Measurements from ENCODE around the gene SYP. TPM values are rescaled to one million over a fixed set of nuclear protein-coding genes. Genes with fewer than 3 reads are reported as not detected.

The SYP gene
- total RNA-seq, 1 experiment from 2014 or later, result 7.0 TPM

GRCh38 chrX:49210406-49210805 is 10.4 kb upstream of the SYP start (continued):
- TF ChIP-seq ZNF121 (CRISPR knock-in tag; IDR thresholded peaks at IDR 0.05), result no peak
- TF ChIP-seq, protein P1, sequence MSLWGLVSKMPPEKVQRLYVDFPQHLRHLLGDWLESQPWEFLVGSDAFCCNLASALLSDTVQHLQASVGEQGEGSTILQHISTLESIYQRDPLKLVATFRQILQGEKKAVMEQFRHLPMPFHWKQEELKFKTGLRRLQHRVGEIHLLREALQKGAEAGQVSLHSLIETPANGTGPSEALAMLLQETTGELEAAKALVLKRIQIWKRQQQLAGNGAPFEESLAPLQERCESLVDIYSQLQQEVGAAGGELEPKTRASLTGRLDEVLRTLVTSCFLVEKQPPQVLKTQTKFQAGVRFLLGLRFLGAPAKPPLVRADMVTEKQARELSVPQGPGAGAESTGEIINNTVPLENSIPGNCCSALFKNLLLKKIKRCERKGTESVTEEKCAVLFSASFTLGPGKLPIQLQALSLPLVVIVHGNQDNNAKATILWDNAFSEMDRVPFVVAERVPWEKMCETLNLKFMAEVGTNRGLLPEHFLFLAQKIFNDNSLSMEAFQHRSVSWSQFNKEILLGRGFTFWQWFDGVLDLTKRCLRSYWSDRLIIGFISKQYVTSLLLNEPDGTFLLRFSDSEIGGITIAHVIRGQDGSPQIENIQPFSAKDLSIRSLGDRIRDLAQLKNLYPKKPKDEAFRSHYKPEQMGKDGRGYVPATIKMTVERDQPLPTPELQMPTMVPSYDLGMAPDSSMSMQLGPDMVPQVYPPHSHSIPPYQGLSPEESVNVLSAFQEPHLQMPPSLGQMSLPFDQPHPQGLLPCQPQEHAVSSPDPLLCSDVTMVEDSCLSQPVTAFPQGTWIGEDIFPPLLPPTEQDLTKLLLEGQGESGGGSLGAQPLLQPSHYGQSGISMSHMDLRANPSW (CRISPR knock-in tag; conservative IDR thresholded peaks at IDR 0.05; ENCODE audit: low read depth), result no peak
- TF ChIP-seq ZBTB21 (CRISPR knock-in tag; IDR thresholded peaks at IDR 0.05; ENCODE audit: borderline replicate concordance), result no peak
- TF ChIP-seq AFF4 (CRISPR knock-in tag; IDR thresholded peaks at IDR 0.05; ENCODE audit: borderline replicate concordance), result no peak
- no peak for TF ChIP-seq FOXJ3 (CRISPR knock-in tag; IDR thresholded peaks at IDR 0.05; ENCODE audit: borderline replicate concordance)

DNA sequence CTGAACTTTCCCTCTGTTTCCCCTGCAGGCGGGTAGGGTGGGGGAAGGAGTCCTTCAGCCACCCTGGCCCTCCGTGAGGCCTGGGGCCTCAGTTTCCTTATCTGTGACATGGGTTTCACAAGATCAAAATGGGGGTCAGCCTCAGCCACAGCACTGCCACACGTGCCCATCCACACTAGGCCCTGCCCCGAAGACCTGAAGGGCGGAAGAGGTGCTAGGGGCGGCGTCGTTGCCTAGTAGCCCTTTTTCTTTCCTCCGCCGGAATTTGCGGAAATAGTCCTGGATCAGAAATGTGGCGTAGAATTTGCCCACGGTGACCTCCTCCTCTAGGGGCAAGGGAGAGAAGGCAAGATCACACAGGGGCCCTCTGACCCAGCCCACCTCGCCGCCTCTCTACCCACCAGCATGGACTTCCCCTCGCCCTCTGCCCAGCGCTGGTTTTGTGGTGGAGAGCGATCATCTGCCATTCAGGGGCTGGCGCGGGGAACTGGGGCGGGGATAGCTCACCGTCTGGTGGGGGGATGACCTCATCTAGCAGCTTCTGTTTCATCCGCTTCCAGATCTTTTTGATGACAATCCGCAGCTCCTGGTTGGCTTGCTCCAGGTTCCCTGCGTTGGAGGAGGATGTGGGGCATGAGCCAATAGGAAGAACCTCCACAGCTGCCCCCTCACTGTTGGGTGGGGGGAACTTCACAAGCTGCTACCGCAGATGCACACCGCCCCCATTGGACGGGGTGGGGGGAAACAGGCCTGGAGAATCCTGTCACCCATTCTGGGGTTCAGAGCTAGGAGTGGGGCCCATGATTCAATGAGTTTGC is 9.7 kb upstream of the SYP start:
- H3K27ac Mint-ChIP-seq, result no peak overlapping the region
- H3K9me3 Mint-ChIP-seq, result peaks cover 4% of the 10 kb centered on the region; the same call in 1 of the 2 replicates
- DNase-seq (ENCODE audit: low spot score) (peak; percentile 34), ATAC-seq (peak; percentile 78)
- ChIA-PET POLR2A (interaction anchor here (0.5 to 1.3 kb wide), 4 partner anchors 9 to 26 kb away, joined by 3 to 6 read pairs (median 4); partner anchors contain the start of genes CCDC22 and SYP), CTCF (interaction anchor here (0.9 to 2.7 kb wide), 4 partner anchors 9 to 19 kb away, joined by 3 to 19 read pairs (median 4); no protein-coding TSS in a partner anchor)
- peak overlapping the region; percentile 24 for H3K4me3 Mint-ChIP-seq
- no peaks in the 10 kb centered on the region for H3K27me3 Mint-ChIP-seq (ENCODE audit: low read depth)
- H3K36me3 Mint-ChIP-seq, result no peaks in the 10 kb centered on the region
- H3K4me1 Mint-ChIP-seq, result no peaks in the 10 kb centered on the region
- TF ChIP-seq NFATC4 (CRISPR knock-in tag; IDR thresholded peaks at IDR 0.05), result no peak
- TF ChIP-seq, protein P2, sequence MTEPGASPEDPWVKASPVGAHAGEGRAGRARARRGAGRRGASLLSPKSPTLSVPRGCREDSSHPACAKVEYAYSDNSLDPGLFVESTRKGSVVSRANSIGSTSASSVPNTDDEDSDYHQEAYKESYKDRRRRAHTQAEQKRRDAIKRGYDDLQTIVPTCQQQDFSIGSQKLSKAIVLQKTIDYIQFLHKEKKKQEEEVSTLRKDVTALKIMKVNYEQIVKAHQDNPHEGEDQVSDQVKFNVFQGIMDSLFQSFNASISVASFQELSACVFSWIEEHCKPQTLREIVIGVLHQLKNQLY (CRISPR knock-in tag; IDR thresholded peaks at IDR 0.05), result no peak
- TF ChIP-seq ZNF416 (CRISPR knock-in tag; IDR thresholded peaks at IDR 0.05), result no peak
- no peak for TF ChIP-seq PRDM15 (CRISPR knock-in tag; IDR thresholded peaks at IDR 0.05)
- TF ChIP-seq, protein P3, sequence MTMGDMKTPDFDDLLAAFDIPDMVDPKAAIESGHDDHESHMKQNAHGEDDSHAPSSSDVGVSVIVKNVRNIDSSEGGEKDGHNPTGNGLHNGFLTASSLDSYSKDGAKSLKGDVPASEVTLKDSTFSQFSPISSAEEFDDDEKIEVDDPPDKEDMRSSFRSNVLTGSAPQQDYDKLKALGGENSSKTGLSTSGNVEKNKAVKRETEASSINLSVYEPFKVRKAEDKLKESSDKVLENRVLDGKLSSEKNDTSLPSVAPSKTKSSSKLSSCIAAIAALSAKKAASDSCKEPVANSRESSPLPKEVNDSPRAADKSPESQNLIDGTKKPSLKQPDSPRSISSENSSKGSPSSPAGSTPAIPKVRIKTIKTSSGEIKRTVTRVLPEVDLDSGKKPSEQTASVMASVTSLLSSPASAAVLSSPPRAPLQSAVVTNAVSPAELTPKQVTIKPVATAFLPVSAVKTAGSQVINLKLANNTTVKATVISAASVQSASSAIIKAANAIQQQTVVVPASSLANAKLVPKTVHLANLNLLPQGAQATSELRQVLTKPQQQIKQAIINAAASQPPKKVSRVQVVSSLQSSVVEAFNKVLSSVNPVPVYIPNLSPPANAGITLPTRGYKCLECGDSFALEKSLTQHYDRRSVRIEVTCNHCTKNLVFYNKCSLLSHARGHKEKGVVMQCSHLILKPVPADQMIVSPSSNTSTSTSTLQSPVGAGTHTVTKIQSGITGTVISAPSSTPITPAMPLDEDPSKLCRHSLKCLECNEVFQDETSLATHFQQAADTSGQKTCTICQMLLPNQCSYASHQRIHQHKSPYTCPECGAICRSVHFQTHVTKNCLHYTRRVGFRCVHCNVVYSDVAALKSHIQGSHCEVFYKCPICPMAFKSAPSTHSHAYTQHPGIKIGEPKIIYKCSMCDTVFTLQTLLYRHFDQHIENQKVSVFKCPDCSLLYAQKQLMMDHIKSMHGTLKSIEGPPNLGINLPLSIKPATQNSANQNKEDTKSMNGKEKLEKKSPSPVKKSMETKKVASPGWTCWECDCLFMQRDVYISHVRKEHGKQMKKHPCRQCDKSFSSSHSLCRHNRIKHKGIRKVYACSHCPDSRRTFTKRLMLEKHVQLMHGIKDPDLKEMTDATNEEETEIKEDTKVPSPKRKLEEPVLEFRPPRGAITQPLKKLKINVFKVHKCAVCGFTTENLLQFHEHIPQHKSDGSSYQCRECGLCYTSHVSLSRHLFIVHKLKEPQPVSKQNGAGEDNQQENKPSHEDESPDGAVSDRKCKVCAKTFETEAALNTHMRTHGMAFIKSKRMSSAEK (CRISPR knock-in tag; IDR thresholded peaks at IDR 0.05; ENCODE audit: borderline replicate concordance), result no peak
- TF ChIP-seq, protein P1 (CRISPR knock-in tag; conservative IDR thresholded peaks at IDR 0.05; ENCODE audit: low read depth), result no peak
- no peak for TF ChIP-seq ZNF512 (CRISPR knock-in tag; IDR thresholded peaks at IDR 0.05; ENCODE audit: borderline replicate concordance)
- TF ChIP-seq ZNF671 (CRISPR knock-in tag; IDR thresholded peaks at IDR 0.05), result no peak
